PC-9 (cell line): ENCODE data around the gene PKP2. TPM values are rescaled to one million over a fixed set of nuclear protein-coding genes. Genes with fewer than 3 reads are reported as not detected.

Source experiments
- BruUV-seq: library from RNA; stranded (reverse); fragments of 400-500 nt; replicated peaks from 2 replicates; lab custom pipeline; 2021; lab: Mats Ljungman, UMichigan
- CTCF ChIA-PET: fragments of 300-600 bp; sonication (Branson Sonifier 250); formaldehyde crosslinking; loops from one replicate; lab custom pipeline; 2022; ENCODE audit warnings: antibody characterized with exemption; lab: Charles Lee
- POLR2A ChIA-PET: fragments of 300-600 bp; sonication (Branson Sonifier 250); formaldehyde crosslinking; loops from one replicate; lab custom pipeline; 2022; ENCODE audit warnings: antibody characterized with exemption; ENCODE audit not compliant: unreplicated experiment; lab: Charles Lee
- DNase-seq, 2 experiments: peaks; one replicate each; pipeline versions ENCODE4 v3.0.0 to v3.0.0-alpha.2; 2015 to 2022; ENCODE audit warnings: mixed read lengths in 1 of 2
- H2AFZ ChIP-seq: fragments of 200-600 bp; sonication (generic); 2 replicates; pipeline ENCODE4 v1.8.1; 2017; ENCODE audit warnings: antibody characterized with exemption
- H3F3A ChIP-seq: fragments of 200-600 bp; sonication (generic); 2 replicates; pipeline ENCODE4 v1.8.1; 2017; ENCODE audit warnings: antibody characterized with exemption, mild to moderate bottlenecking, low read depth; ENCODE audit not compliant: insufficient read depth
- H3K27ac ChIP-seq: fragments of 200-600 bp; sonication (generic); 2 replicates; pipeline ENCODE4 v1.6.1; 2016; ENCODE audit warnings: mixed run types
- H3K27me3 ChIP-seq: fragments of 200-600 bp; sonication (generic); 2 replicates; pipeline ENCODE4 v1.6.1; 2016; ENCODE audit warnings: low read depth, mixed run types; ENCODE audit not compliant: insufficient read depth
- H3K36me3 ChIP-seq: fragments of 200-600 bp; sonication (generic); 2 replicates; pipeline ENCODE4 v1.6.1; 2016; ENCODE audit warnings: low read depth, mixed run types
- H3K4me1 ChIP-seq: fragments of 200-600 bp; sonication (generic); replicated peaks from 2 replicates; pipeline ENCODE4 v1.6.1; 2016; ENCODE audit warnings: mixed run types; ENCODE audit not compliant: insufficient read depth
- H3K4me2 ChIP-seq: fragments of 200-600 bp; sonication (generic); 2 replicates; pipeline ENCODE4 v1.6.1; 2017; ENCODE audit warnings: mixed run types
- H3K4me3 ChIP-seq: fragments of 200-600 bp; sonication (generic); 2 replicates; pipeline ENCODE4 v1.6.1; 2016; ENCODE audit warnings: mixed run types
- H3K79me2 ChIP-seq: fragments of 200-600 bp; sonication (generic); 2 replicates; pipeline ENCODE4 v1.6.1; 2017; ENCODE audit warnings: low read depth, mixed run types
- H3K9me2 ChIP-seq: fragments of 200-600 bp; sonication (generic); 2 replicates; pipeline ENCODE4 v1.8.1; 2017; ENCODE audit warnings: mild to moderate bottlenecking; ENCODE audit not compliant: insufficient read depth
- H3K9me3 ChIP-seq: fragments of 200-600 bp; sonication (generic); 2 replicates; pipeline ENCODE4 v1.8.1; 2016; ENCODE audit warnings: low read depth; ENCODE audit not compliant: insufficient read depth
- H4K20me1 ChIP-seq: fragments of 200-600 bp; sonication (generic); 2 replicates; pipeline ENCODE4 v1.8.1; 2017; ENCODE audit not compliant: insufficient read depth
- CTCF ChIP-seq: fragments of 200-600 bp; sonication (generic); conservative IDR thresholded peaks from 2 replicates; pipeline ENCODE4 v1.6.1; 2017; ENCODE audit warnings: mixed run types, antibody characterized with exemption, mild to moderate bottlenecking, moderate library complexity
- EZH2 ChIP-seq: fragments of 200-600 bp; sonication (generic); IDR thresholded peaks from 2 replicates; pipeline ENCODE4 v1.8.0; 2017; ENCODE audit warnings: antibody characterized with exemption, low read depth
- intact Hi-C: fragments of 100-400 bp; cut with micrococcal nuclease; formaldehyde crosslinking; loops from one replicate; pipeline ENCODE4 v1.10.0; 2022; ENCODE audit not compliant: unreplicated experiment
- total RNA-seq: library from RNA; stranded (reverse); gene quantifications from 2 replicates; pipeline ENCODE4 v1.2.3, GENCODE V29; 2021

The PKP2 gene
- total RNA-seq, 1 experiment from 2014 or later: 88.1 TPM

DNA sequence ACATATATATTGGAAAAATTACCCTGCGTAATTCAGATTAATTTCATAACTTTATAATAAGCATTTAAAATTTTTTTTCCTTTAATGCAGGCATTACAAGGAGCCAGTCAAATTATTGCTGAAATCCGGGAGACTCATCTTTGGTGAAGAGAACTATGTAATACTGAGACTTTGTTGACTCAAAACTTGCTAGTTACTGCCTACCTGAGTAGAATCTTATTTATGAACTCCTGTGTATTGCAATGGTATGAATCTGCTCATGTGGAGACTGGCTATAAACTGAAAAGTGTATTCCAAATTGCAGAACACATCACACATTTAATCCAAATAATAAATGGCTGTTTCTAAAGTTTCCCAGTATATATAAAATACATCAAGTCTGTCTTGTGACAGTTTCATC lies 153.3 kb downstream of the PKP2 start:
- Histone ChIP-seq H3K36me3 (peaks cover 47% of the 10 kb centered on the region), H3K79me2 (0 out of 2 replicates have a peak, but pooled peaks cover 4% of the 10 kb centered on the region), H3K9me3 (no peaks in the 10 kb centered on the region), H3K4me3 (no peak overlapping the region), H3K27ac (no peak overlapping the region), H3F3A (peaks cover 32% of the 10 kb centered on the region), H3K4me1 (no peaks in the 10 kb centered on the region), H2AFZ (no peak overlapping the region), H3K9me2 (no peaks in the 10 kb centered on the region), H3K4me2 (no peak overlapping the region), H3K27me3 (no peaks in the 10 kb centered on the region), H4K20me1 (peaks cover 27% of the 10 kb centered on the region)
- intact Hi-C loops: no loop called here
- TF ChIP-seq EZH2 (no peak), CTCF (no peak)
- no peak for DNase-seq
- ChIA-PET CTCF (no interaction called here), POLR2A (no interaction called here)
- BruUV-seq: no TSS peak

- Histone ChIP-seq H3K4me1 (no peaks in the 10 kb centered on the region), H3K4me2 (no peak overlapping the region), H4K20me1 (peaks cover 36% of the 10 kb centered on the region), H2AFZ (no peak overlapping the region), H3K36me3 (peaks cover 49% of the 10 kb centered on the region), H3K9me2 (no peaks in the 10 kb centered on the region), H3K27ac (no peak overlapping the region), H3K79me2 (0 out of 2 replicates have a peak, but pooled peaks cover 4% of the 10 kb centered on the region), H3F3A (peaks cover 27% of the 10 kb centered on the region), H3K27me3 (no peaks in the 10 kb centered on the region), H3K9me3 (no peaks in the 10 kb centered on the region), H3K4me3 (no peak overlapping the region)
- POLR2A ChIA-PET: interaction anchor here (0.6 kb wide), 1 partner anchor 1096 kb away, joined by 5 read pairs; no protein-coding TSS in a partner anchor
- TF ChIP-seq EZH2 (no peak), CTCF (no peak)
- CTCF ChIA-PET: interaction anchor here (0.7 kb wide), 1 partner anchor 430 kb away, joined by 19 read pairs; no protein-coding TSS in a partner anchor
- no TSS peak for BruUV-seq
- intact Hi-C loops: no loop called here
- DNase-seq: no peak
These were observed 154.4 kb downstream of the PKP2 start for GRCh38 chr12:32742133-32742532.

Other genes with a start within 250 kb of the PKP2 start
- gene DNM1L, start 217.5 kb downstream of the PKP2 start, total RNA-seq: 95.8 and 112 TPM in 2 replicates
- gene YARS2, start 140.9 kb downstream of the PKP2 start, total RNA-seq: 34.3 and 36.6 TPM in 2 replicates